Eye (tissue), 1 donor: ENCODE measurements around the gene GCKR.

Experiments
- DNase-seq: peaks from one replicate; pipeline ENCODE4 v3.0.0-alpha.2; 2015

Gene GCKR

GRCh38 chr2:27496357-27497287, at the start of gene GCKR:
TSS of gene GCKR (plus strand) at chr2:27496839. CDS start at chr2:27496905, 66 bp downstream.
- DNase-seq, result no peak

GRCh38 chr2:27448381-27448780, 48.3 kb upstream of the GCKR start:
- DNase-seq, result no peak

- no peak for DNase-seq
Measured at GRCh38 chr2:27451095-27451494, 45.5 kb upstream of the GCKR start.

GRCh38 chr2:27453968-27454367, 42.7 kb upstream of the GCKR start:
- no peak for DNase-seq

GRCh38 chr2:27461118-27461517, 35.5 kb upstream of the GCKR start:
- no peak for DNase-seq

GRCh38 chr2:27464443-27464842, 32.2 kb upstream of the GCKR start:
- DNase-seq, result no peak

GRCh38 chr2:27471961-27472360, 24.7 kb upstream of the GCKR start:
- no peak for DNase-seq

- no peak for DNase-seq
Measured at GRCh38 chr2:27485496-27485895, 11.1 kb upstream of the GCKR start.

GRCh38 chr2:27489118-27489497, 7.5 kb upstream of the GCKR start:
- DNase-seq, result no peak

- DNase-seq, result peak; percentile 99
Measured at GRCh38 chr2:27489498-27490397, 6.9 kb upstream of the GCKR start, which contains the start of gene IFT172. TSS of gene IFT172 (minus strand) at chr2:27489743. CDS start at chr2:27489653, 90 bp downstream.

- no peak for DNase-seq
Measured at GRCh38 chr2:27492557-27492956, 4.1 kb upstream of the GCKR start.

GRCh38 chr2:27493948-27494283, 2.7 kb upstream of the GCKR start:
- DNase-seq, result no peak

- peak; percentile 40 for DNase-seq
Measured at GRCh38 chr2:27494284-27494943, 2.2 kb upstream of the GCKR start.

GRCh38 chr2:27494944-27495554, 1.6 kb upstream of the GCKR start, which contains the start of gene FNDC4:
TSS of gene FNDC4 (minus strand) at chr2:27495200. CDS start at chr2:27494679, 521 bp downstream.
- peak; percentile 73 for DNase-seq

GRCh38 chr2:27495840-27496356, 741 bp upstream of the GCKR start:
- no peak for DNase-seq

- no peak for DNase-seq
Measured at GRCh38 chr2:27497288-27497627, 619 bp downstream of the GCKR start.

- DNase-seq, result no peak
Measured at GRCh38 chr2:27498975-27499374, 2.3 kb downstream of the GCKR start.

- DNase-seq, result no peak
Measured at GRCh38 chr2:27501042-27501441, 4.4 kb downstream of the GCKR start.

- DNase-seq, result no peak
Measured at GRCh38 chr2:27502142-27502541, 5.5 kb downstream of the GCKR start.

- DNase-seq, result no peak
Measured at GRCh38 chr2:27506587-27506986, 9.9 kb downstream of the GCKR start.

- no peak for DNase-seq
Measured at GRCh38 chr2:27507293-27507692, 10.7 kb downstream of the GCKR start.

GRCh38 chr2:27509326-27509725, 12.7 kb downstream of the GCKR start:
- DNase-seq, result no peak
